T-helper 22 cell (primary cell): ENCODE results near the gene UNC80.

ENCODE experiments used
- DNase-seq: peaks from one replicate; pipeline ENCODE4 v3.0.0-alpha.2; 2020; ENCODE audit warnings: low read depth

Gene UNC80

GRCh38 chr2:209806318-209806717 is 34.7 kb downstream of the UNC80 start:
- no peak for DNase-seq

GRCh38 chr2:209808521-209808920 is 36.9 kb downstream of the UNC80 start:
- DNase-seq: no peak

GRCh38 chr2:209809256-209809655 is 37.6 kb downstream of the UNC80 start:
- no peak for DNase-seq

GRCh38 chr2:209817844-209818271 is 46.2 kb downstream of the UNC80 start:
- DNase-seq: no peak

GRCh38 chr2:209818939-209819338 is 47.3 kb downstream of the UNC80 start:
- DNase-seq: no peak

- no peak for DNase-seq
Measured at GRCh38 chr2:209821806-209822205, 50.2 kb downstream of the UNC80 start.

- no peak for DNase-seq
Measured at GRCh38 chr2:209823484-209823883, 51.9 kb downstream of the UNC80 start.

- DNase-seq: no peak
Measured at GRCh38 chr2:209824391-209824790, 52.8 kb downstream of the UNC80 start.

- no peak for DNase-seq
Measured at GRCh38 chr2:209830722-209831465, 59.3 kb downstream of the UNC80 start.

- DNase-seq: no peak
Measured at GRCh38 chr2:209834767-209835166, 63.1 kb downstream of the UNC80 start.

- no peak for DNase-seq
Measured at GRCh38 chr2:209840434-209840833, 68.8 kb downstream of the UNC80 start.

GRCh38 chr2:209845666-209846065 is 74.0 kb downstream of the UNC80 start:
- DNase-seq: no peak

GRCh38 chr2:209864716-209865295 is 93.2 kb downstream of the UNC80 start:
- no peak for DNase-seq

GRCh38 chr2:209868271-209868994 is 96.8 kb downstream of the UNC80 start:
- no peak for DNase-seq

GRCh38 chr2:209870067-209870466 is 98.4 kb downstream of the UNC80 start:
- no peak for DNase-seq

- DNase-seq: no peak
Measured at GRCh38 chr2:209872675-209873074, 101.0 kb downstream of the UNC80 start.

- DNase-seq: no peak
Measured at GRCh38 chr2:209875270-209875669, 103.6 kb downstream of the UNC80 start.

GRCh38 chr2:209876211-209876610 is 104.6 kb downstream of the UNC80 start:
- DNase-seq: no peak

GRCh38 chr2:209878701-209879100 is 107.1 kb downstream of the UNC80 start:
- no peak for DNase-seq

GRCh38 chr2:209900638-209901037 is 129.0 kb downstream of the UNC80 start:
- no peak for DNase-seq

- DNase-seq: no peak
Measured at GRCh38 chr2:209901172-209901571, 129.5 kb downstream of the UNC80 start.

- no peak for DNase-seq
Measured at GRCh38 chr2:209905691-209906090, 134.1 kb downstream of the UNC80 start.

GRCh38 chr2:209907746-209908145 is 136.1 kb downstream of the UNC80 start:
- DNase-seq: no peak
